SK-N-SH (cell line): Measurements from ENCODE around the gene IQSEC1.

Experiments used
- CHD2 ChIP-seq: fragments of 150-350 bp; IDR thresholded peaks from 2 replicates; pipeline ENCODE4 v1.6.1; 2018; ENCODE audit warnings: low read length; ENCODE audit not compliant: partially characterized antibody
- POLR2AphosphoS5 ChIP-seq: IDR thresholded peaks from 2 replicates; pipeline ENCODE4 v1.6.1; 2012; ENCODE audit warnings: low read depth, low read length
- RFX5 ChIP-seq: IDR thresholded peaks from 2 replicates; pipeline ENCODE4 v1.6.1; 2012; ENCODE audit warnings: mild to moderate bottlenecking, improper control_type of control experiment, low read length
- TCF12 ChIP-seq: IDR thresholded peaks from 2 replicates; pipeline ENCODE4 v1.4.0; 2012
- TF ChIP-seq, protein P1 (sequence below): fragments of 200-600 bp; sonication (generic); IDR thresholded peaks from 2 replicates; pipeline ENCODE4 v1.6.1; 2017; ENCODE audit warnings: antibody characterized with exemption, mild to moderate bottlenecking, moderate library complexity
- TF ChIP-seq, protein P2 (sequence below): IDR thresholded peaks from 2 replicates; pipeline ENCODE4 v1.6.1; 2012; ENCODE audit warnings: mild to moderate bottlenecking, low read depth, low read length, moderate library complexity

DNA sequence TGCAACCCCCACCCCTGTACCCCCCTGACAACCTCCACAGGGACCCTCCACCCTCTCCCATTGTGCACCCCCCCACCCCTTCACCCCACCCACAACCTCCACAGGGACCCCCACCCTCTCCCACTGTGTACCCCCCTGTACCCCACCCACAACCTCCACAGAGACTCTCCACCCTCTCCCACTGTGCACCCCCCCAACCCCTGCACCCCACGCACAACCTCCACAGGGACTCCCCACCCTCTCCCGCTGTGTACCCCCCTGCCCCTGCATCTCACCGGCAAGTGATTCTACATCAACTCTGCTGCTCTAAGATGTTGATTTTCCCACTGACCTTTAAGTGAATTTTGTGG is 180.4 kb downstream of the IQSEC1 start:
- TF ChIP-seq, protein P1, sequence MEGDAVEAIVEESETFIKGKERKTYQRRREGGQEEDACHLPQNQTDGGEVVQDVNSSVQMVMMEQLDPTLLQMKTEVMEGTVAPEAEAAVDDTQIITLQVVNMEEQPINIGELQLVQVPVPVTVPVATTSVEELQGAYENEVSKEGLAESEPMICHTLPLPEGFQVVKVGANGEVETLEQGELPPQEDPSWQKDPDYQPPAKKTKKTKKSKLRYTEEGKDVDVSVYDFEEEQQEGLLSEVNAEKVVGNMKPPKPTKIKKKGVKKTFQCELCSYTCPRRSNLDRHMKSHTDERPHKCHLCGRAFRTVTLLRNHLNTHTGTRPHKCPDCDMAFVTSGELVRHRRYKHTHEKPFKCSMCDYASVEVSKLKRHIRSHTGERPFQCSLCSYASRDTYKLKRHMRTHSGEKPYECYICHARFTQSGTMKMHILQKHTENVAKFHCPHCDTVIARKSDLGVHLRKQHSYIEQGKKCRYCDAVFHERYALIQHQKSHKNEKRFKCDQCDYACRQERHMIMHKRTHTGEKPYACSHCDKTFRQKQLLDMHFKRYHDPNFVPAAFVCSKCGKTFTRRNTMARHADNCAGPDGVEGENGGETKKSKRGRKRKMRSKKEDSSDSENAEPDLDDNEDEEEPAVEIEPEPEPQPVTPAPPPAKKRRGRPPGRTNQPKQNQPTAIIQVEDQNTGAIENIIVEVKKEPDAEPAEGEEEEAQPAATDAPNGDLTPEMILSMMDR = no peak
- no peak for TF ChIP-seq POLR2AphosphoS5
- no peak for TF ChIP-seq RFX5
- TF ChIP-seq, protein P2, sequence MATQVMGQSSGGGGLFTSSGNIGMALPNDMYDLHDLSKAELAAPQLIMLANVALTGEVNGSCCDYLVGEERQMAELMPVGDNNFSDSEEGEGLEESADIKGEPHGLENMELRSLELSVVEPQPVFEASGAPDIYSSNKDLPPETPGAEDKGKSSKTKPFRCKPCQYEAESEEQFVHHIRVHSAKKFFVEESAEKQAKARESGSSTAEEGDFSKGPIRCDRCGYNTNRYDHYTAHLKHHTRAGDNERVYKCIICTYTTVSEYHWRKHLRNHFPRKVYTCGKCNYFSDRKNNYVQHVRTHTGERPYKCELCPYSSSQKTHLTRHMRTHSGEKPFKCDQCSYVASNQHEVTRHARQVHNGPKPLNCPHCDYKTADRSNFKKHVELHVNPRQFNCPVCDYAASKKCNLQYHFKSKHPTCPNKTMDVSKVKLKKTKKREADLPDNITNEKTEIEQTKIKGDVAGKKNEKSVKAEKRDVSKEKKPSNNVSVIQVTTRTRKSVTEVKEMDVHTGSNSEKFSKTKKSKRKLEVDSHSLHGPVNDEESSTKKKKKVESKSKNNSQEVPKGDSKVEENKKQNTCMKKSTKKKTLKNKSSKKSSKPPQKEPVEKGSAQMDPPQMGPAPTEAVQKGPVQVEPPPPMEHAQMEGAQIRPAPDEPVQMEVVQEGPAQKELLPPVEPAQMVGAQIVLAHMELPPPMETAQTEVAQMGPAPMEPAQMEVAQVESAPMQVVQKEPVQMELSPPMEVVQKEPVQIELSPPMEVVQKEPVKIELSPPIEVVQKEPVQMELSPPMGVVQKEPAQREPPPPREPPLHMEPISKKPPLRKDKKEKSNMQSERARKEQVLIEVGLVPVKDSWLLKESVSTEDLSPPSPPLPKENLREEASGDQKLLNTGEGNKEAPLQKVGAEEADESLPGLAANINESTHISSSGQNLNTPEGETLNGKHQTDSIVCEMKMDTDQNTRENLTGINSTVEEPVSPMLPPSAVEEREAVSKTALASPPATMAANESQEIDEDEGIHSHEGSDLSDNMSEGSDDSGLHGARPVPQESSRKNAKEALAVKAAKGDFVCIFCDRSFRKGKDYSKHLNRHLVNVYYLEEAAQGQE = no peak
- no peak for TF ChIP-seq TCF12
- no peak for TF ChIP-seq CHD2
